Activated CD8-positive, alpha-beta memory T cell treated with anti-CD3 and anti-CD28 coated beads, Interleukin-2, amount 50 U/mL, for 48 hours (primary cell): Measurements from ENCODE around the gene SRGAP2.
"Not testable (repeated sequence)": the region's sequence is repeated elsewhere in the genome, so short reads cannot be mapped to it uniquely, and the experiment has no call there.

Experiments
- DNase-seq: peaks from one replicate; pipeline ENCODE4 v3.0.0-alpha.2; 2020

SRGAP2 gene

DNA sequence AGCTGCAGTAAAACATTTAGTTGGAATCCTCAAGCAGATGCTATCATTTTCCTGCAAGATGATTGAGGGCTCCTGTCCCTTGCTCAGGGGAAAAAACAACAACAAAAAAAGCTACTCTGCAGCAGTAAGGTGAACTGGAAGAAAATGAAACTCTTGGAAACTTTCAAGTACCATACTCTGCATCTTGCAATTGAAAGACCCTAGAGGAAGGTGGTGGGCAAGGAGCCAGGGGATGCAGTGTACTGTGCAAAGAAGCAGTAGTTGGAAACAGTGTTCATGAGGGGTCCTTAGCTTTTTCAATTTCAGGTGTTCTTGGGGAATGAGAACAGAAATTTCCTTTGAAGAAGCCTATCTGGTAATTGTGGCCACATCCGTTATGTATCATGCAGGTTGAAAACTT, 7.5 kb downstream of the SRGAP2 start:
- DNase-seq: not testable (repeated sequence)

DNA sequence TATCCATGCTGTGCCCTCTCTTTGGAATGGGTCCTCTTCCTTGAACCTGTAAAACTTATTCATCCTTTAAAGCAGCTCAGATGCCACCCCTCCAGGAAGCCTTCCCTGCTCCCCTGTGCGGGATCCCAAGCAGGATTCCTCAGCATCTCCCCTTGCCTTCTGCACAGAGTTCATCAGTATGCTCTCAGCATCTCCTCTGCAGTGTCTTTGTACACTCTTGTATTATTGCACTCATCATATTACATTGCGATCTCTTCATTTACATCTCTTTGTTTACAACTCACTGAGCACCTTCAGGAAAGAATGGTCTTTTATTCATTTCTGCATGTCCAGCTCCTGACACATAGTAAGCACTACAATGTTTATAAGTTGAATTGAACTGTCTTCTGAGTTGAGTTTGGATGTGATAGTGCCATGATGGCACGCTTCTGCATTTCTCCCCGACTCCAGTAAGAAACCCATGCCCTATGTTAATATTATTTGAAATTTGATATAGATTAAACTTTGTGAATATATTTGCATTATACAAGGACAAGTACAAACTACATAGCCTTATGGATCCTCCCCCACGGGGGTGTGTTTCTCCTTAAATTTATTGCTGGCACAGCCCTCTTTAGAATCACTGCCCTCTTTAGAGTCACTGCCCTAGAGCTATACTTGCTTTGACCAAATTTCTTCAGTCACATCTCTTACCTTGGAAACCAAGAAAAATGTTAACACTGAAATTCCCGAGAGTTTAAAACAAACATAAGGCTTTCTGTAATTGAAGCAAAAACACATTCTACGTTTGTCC, 12.5 kb downstream of the SRGAP2 start:
- DNase-seq: not testable (repeated sequence)

DNA sequence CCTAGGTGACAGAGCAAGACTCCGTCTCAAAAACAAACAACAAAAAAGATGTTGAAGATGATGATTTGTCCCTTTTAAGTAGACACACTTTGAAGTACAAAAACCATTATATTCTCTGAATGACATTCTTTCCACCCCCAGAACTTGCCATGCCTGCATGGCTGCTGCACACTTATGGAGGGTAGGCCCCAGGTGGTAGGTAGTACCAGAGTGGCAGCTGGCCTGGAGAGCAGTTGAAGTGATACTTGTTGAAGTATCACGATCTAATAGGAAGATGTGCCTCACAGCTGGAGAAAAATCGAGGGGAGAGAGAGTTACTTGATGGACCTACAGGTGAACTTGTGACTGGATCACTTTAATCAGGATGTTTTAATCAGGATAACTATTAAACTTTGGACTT, 14.9 kb downstream of the SRGAP2 start:
- DNase-seq: not testable (repeated sequence)

DNA sequence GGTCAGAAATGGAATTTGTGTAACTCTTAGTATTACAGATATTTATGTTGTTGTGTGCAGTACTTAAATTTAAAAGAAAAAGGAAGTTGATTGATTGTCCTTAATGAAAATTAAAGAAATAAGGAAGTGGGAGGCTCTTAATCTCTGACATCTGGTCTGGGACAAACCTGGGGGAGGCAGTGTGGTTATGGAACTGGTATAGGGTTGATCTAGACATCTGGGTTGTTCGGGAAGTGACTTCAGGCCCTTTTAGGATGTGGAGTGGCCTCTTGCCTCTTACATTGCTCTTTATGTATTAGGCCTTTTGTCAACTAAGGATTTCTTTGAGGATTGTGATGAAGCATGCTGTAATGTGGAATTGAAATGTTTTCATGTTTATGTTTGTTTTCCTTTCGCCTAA, 15.4 kb downstream of the SRGAP2 start:
- DNase-seq: not testable (repeated sequence)

DNA sequence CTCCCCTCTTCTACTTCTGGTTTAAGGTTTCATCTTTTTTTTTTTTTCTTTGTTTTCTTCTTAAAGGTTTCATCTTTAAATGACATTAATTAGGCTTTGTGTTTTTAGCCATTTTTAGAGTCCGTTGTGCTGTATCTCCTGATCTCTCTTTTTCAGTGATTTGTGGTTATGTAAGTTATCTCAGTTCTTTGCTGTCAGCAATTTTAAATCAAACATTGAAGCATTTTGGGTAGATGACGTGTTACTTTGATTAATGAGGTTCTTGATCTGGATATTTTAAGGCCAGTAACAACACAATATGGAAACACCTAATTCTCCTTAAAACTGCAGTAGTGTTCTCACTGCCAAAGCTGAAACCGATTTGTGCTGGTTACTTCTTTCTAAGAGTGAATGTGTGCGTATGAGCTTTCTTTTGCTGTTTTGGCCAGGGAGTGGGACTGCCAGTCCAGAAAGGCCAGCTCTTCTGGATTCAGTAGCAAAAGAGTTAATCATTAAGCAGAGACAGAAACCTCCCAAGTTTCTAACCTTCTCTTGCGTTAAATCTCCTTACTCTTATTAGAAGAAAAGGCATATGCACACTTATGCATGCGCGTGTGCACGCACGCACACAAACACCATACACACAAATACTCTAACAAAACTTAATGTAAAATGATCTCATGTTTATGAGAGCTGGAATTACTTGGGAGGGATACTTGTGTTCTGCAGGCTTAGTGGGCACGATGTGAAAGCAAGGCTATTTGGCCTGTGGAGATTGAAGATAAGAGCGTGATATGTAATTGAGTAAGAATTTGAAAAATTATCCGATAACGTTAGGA, 16.4 kb downstream of the SRGAP2 start:
- DNase-seq: not testable (repeated sequence)

DNA sequence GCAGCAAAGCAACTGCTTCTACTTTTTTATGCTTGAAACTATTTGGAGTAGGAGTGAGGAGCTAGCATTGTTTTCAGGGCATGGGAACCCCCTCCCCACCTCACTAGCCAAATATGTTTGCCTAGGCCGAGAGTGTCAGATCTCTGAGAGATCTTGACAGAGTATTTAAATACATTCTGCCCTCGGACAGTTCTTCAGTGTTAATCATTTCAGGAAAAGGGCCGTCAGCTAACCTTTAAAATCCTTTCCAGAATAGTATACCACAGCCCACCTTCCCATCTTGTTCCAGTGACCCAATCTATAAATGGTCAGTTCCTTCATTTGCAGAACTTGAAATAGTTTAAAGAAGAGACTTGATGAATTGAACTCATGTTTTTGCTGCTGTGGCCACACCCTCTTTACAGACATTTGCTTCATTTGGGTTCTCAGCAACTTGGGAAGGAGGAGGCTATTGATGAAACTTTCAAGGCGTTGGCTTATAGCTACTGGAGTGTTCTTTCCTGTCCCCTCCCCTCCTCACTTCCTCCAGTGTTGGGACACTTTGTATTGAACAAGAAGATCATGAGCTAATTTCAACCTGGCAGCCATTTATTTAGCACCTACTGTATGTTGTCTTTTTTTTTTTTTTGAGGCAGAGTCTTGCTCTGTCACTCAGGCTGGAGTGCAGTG, 17.1 kb downstream of the SRGAP2 start:
- not testable (repeated sequence) for DNase-seq

DNA sequence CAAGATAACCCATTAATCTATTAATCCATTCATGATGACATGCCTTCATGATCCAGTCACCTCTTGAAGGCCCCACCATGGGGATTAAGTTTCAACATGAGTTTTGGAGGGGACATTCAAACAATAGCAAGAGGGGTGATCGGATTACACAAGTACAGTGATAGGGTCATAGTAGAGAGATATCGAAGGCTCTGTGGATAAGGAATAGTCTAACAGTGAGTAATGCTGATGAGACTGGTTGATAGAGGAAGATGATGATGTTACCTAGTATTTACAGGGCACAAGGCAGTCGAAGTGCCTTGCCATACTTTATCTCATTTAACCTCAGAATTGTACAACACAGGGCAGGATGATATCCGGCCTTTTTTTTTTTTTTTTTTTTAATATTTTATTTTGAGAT, 18.2 kb downstream of the SRGAP2 start:
- DNase-seq: not testable (repeated sequence)

DNA sequence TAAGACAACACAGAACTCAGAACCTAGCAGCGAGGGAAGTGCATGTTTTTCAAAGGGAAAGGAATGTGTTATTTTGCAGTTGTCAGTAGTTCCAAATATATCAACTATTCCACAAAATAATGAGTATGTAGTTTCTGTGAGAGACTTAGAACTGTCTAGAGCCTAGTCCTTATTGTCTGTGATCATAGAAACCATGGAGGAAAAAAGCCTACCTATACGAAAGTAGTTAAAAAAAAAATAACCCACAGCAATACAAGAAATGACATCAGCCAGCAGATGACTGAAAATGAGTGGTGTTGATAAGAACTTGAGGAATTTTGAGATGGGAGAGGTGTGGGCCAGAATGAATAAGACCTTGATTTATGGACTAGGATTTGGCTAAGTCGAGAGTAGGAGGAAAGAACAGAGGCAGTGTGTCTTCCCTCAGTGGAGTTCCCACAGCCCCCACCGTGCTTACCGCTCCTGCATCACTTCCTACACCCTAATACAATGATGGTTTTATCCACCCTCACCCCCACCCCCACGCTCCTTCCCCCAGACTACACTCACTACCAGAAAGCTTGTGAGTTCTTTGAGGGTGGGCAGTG, 20.9 kb downstream of the SRGAP2 start:
- not testable (repeated sequence) for DNase-seq

DNA sequence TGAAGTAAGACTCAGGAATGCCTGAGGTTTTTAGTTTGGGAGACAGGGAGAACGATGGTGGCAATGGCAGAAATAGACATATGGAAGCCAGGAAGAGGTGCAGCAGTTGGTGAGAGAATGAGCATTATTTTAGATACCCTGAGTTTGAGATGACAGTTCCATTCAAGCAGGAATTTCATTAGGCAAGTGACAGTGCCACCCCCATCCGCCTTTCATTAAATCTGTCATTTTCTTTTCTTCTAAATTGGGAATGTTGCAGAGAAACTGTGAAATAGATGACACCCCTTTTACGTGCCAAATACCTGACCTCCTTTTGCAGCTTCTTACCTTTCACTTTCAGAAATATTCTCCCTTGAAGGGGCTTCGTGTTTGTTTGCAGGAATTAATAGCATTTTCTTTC, 22.0 kb downstream of the SRGAP2 start:
- DNase-seq: not testable (repeated sequence)

DNA sequence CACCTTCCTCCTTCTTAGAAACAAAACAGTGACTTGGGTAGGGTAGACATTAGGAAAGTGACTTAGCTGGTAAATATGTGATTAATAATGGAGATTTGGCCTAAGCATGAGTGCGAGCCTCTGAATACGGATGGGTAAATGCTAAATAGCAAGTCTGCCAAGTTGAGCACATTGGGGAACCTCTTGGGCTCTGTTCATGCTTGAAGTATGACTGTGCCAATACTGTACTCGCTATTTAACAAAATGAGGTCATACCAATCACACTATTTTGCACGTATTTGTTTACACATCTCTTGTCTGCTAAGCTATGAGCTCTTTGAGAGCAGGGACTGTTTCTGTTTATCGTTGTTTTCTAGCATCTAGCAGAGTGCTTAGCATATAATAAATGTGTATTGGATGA, 23.5 kb downstream of the SRGAP2 start:
- DNase-seq: not testable (repeated sequence)

DNA sequence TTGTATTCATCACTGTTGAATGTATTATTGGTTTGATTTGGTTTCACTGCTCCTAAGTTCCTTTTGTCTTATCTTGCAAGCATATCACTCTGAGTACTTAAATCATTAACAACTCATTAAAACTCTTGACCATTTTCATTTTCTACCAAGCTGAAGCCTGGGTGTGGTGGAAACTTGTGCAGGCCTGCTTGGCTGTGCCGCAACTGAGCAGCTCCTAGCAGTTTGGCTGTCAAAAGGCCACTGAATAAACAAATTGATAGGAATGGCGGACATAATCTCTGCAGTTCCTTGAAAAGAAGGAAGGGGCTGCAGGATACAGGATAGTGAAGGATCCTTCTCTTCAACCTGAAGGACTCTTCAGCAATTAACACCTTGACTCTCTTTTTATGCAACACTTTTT, 25.9 kb downstream of the SRGAP2 start:
- not testable (repeated sequence) for DNase-seq

DNA sequence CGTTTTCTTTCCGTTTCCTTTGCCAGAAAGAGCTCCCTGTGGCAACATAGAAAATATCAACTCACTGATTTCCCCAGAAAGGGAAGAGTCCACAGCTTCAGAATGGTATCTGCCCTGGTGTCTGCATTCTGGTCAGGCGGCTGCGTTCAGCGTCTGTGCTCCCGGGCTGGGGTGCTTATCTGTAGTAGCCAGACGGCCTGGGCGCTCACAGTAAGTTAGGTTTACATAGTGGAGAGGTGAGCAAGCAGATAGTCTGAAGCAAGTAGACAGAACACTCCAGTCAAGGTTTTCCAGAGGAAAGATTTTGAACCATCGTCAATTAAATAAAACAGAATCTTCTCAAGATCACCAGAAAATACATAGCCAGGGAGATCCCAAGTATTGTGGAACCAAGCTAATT, 28.6 kb downstream of the SRGAP2 start:
- DNase-seq: not testable (repeated sequence)

DNA sequence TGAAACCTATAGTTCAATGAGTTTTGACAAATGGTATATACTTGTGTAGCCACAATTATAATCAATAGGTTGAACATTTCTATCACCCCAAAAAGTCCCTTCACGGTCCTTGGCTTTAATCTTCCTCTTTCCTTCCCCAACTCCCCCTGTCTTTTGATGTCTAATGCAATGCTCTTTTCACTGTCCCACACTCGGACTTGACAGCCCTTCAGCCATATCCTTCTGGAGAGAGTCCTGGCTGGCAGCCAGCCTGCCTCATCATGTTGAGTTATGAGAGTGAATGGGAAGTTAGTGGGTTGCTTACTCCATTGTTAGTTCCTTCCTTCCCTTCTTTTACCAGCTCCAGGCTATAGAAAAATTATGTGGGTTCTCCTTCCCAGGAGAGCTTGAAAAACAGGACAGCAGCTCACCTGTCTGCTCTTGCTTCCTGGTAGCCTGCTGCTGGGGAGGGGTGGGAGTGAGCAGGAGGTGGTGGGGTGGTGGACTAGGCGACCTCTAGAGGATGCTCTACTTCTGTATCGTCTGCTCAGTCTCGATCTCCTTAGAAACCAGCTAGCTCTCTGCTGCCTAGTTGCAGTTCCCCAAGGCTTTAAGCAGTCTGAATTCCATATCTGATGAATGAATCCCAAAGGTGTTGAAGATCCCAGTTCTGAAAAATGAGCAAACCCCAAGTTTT, 29.8 kb downstream of the SRGAP2 start:
- DNase-seq: not testable (repeated sequence)

DNA sequence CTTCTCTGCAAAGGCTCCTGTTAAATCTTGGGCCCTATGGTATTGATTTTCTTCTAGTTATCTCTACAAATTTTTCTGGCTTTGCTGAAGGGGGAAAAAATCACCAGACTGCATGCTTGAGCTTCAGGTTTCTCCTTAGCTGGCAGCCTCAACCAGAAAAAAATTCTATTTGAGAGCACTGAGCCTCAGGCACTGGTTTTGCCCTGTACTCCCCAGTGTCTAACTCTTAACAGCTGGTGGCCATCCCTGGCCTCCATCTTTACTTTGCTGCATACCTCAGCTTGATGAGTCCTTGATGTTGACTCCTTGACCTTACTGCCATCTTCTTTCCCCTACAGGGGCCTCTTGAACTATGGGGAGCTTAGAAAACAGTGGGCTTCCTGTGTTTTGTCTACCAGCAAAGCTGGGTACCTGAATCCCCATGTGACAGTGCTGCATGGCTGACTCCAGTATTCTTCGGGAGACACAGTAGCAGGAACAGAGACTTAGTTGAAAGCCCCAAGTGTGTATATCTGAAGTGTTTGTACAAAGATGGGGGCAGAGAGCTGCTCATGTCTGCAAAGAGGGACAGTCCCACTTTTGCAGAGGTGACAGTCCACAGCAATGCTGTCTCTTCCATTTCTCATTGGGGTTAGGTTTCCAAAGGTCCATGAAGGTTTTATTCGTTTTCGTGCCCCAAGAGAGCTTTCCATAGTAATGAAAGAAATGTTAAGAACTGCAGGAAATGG, 31.0 kb downstream of the SRGAP2 start:
- not testable (repeated sequence) for DNase-seq

DNA sequence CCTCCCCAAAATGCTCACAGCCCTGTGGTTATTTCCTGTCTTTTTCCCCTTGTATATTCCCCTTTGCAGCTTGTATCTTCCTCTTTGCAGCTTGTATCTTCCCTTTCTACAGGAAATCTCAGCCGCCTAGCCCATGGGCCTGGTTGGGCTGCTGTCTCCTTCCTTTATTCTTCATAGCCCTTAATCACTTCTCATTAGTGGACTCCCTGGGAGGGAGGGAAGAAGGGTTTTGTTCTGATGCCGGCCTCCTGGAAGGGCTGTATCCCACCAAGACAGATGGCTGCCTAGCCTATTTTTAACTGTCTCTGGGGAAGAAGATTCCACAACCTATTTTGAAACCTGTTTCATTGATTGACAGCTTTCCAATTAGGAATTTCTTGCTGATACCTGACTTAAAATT, 31.8 kb downstream of the SRGAP2 start:
- not testable (repeated sequence) for DNase-seq

DNA sequence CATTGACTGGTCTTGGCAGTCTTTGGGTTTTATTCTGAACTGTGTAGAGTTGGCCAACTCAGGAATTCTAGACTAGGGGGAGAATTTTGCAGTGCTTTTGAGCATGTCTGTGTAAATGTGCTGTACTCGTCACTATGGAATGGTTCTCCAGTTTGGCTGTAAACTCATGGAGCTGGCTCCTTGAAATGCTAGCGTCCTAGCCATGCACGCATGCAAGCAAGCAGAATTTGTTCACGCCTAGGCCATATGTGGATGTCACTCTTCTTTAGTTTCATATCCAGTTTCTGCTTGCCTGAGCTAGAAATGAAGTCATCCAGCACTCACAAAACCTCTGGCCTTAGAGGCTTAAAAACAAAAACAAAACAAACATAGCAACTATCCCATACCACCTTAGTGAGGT, 36.9 kb downstream of the SRGAP2 start:
- DNase-seq: not testable (repeated sequence)

DNA sequence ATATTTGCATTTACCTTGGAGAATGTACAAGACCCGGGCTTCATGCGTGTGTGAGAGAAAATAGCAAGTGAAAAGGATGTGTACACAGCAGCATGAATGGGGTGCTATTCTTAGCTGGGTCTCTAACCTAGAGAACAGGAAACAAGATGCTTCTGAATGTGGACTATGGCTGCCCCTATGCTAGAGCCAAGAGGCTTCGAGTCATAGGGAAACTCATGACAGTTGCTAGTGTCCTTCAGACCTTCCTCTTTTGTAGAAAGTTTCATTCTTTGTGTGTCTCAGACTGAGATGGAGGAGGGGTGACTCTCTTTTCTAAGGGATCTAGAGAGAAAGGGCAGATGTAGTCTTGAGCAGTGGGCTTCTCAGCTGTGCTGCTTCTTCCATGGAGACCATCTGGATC, 40.0 kb downstream of the SRGAP2 start:
- not testable (repeated sequence) for DNase-seq

DNA sequence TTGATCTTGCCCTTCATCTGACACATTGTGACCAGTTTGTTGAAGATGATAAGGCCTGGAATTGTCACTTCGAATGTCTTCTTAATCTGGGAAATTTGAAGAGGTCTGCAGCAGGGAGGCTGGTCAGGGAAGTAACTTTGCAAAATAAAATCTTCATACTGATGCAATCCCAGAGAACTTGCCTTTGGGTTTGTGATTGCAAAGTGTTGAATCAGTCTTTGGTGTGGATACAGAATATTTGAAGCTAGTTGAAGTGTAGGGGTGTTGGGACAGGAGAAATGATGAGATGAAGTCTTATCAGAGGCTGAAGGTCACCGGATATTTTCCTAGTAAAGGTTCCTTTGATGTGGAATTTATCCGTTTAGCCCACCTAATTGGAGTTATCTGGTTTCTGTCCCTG, 42.1 kb downstream of the SRGAP2 start:
- not testable (repeated sequence) for DNase-seq

DNA sequence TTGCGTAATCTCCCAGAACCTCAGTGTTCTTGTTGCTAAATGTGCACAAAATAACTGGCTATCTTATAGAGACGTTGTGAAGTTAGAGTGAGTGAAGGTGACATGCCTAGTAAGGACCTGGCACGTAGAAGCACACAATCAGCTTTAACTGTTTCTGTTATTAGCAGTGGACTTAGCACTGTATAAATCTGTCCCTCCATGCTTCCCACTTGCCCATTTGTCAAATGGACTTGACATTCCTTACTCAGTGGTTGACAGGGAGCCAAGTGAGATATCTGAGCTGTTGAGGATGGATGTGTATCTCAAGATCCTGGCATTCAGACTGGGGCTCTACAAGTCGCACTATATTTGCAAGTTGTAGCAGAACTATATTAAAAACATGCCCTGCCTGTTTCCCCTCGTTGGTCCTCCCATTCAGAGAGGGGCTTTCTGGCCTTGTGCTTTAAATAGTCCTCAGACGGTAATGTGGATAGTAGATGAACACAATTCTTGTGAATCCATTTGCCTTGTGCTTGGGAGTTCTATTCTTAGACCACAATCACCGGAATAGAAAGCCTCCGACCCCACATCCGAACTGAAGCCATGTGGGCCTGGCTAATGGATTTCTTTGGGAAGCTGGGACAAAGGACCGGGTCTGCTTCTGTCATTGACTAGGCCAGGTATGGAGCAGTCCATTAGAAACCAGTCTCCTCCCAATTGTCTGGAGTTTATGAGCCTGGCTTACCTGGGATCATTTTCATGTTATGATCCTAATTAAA, 43.0 kb downstream of the SRGAP2 start:
- not testable (repeated sequence) for DNase-seq

DNA sequence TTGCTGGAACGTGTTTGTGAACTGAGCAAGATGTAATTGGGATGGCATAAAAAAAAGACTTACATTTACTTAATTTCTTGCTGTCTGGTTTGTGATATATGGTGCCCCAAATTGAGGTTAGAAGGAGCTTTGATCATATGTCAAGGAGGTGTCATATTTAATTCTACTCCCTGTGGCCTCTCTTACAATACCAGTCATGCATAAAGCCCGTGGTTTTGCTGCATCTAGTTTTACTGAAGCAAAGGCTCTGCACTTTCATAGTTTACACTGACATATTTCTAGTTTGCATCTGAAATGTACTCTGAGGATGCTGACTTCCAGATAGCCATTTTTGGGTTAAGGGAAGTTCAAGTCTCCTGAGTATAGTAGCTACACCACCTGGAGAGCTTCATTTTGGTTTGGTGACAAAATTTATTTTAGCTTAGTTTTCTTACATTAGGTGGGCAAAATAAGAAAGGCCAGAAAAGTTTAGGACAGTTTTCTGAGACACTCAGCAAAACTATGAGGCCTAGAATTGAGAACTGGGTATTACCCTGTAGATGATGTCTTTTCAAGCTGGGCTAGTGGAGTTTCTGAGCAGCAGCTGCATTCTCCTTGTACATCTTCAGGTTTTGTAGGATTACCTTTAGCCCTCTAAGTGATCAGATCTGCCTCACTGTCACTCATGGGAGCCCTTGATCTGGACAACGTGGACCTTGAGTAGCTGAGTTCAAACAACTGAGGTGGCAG, 47.8 kb downstream of the SRGAP2 start:
- DNase-seq: not testable (repeated sequence)
